Mesendoderm (in vitro differentiated cells): ENCODE data around the gene ATP1A4.

Experiments
- DNase-seq: peaks from one replicate; pipeline ENCODE4 v3.0.0; 2013
- H2AK5ac ChIP-seq: 2 replicates; pipeline ENCODE4 v1.6.1; 2013; ENCODE audit warnings: low read length, inconsistent platforms
- H2BK120ac ChIP-seq: 2 replicates; pipeline ENCODE4 v1.6.1; 2013; ENCODE audit warnings: low read depth, mild to moderate bottlenecking, low read length, moderate library complexity, mixed read lengths
- H2BK15ac ChIP-seq: replicated peaks from 2 replicates; pipeline ENCODE4 v1.6.1; 2013; ENCODE audit warnings: low read depth, mild to moderate bottlenecking, moderate library complexity
- H2BK5ac ChIP-seq: 2 replicates; pipeline ENCODE4 v1.6.1; 2013; ENCODE audit warnings: low read length, inconsistent platforms
- H3K18ac ChIP-seq: 2 replicates; pipeline ENCODE4 v1.6.1; 2013; ENCODE audit warnings: mild to moderate bottlenecking, low read length, mixed read lengths
- H3K23ac ChIP-seq: one replicate; pipeline ENCODE4 v1.6.1; 2013; ENCODE audit warnings: low read length
- H3K27ac ChIP-seq: 2 replicates; pipeline ENCODE4 v1.5.1; 2013; ENCODE audit warnings: low read depth, mild to moderate bottlenecking, inconsistent platforms, low read length, moderate library complexity
- H3K27me3 ChIP-seq: 2 replicates; pipeline ENCODE4 v1.6.1; 2013; ENCODE audit warnings: low read length, control low read depth, mild to moderate bottlenecking, inconsistent platforms; ENCODE audit not compliant: insufficient read depth, poor library complexity
- H3K36me3 ChIP-seq: 2 replicates; pipeline ENCODE4 v1.6.1; 2013; ENCODE audit warnings: low read length, inconsistent platforms; ENCODE audit not compliant: control insufficient read depth, insufficient read depth
- H3K4ac ChIP-seq: one replicate; pipeline ENCODE4 v1.6.1; 2013; ENCODE audit warnings: low read depth, mild to moderate bottlenecking, low read length, moderate library complexity
- H3K4me1 ChIP-seq: 2 replicates; pipeline ENCODE4 v1.6.1; 2013; ENCODE audit warnings: low read depth, low read length, inconsistent platforms; ENCODE audit not compliant: control insufficient read depth
- H3K4me2 ChIP-seq: 2 replicates; pipeline ENCODE4 v1.6.1; 2013; ENCODE audit warnings: low read length
- H3K4me3 ChIP-seq: 2 replicates; pipeline ENCODE4 v1.5.1; 2013; ENCODE audit warnings: mild to moderate bottlenecking, low read length
- H3K56ac ChIP-seq: one replicate; pipeline ENCODE4 v1.6.1; 2013; ENCODE audit warnings: low read length
- H3K79me1 ChIP-seq: 2 replicates; pipeline ENCODE4 v1.6.1; 2013; ENCODE audit warnings: low read length, inconsistent platforms
- H3K79me2 ChIP-seq: 2 replicates; pipeline ENCODE4 v1.6.1; 2013; ENCODE audit warnings: mild to moderate bottlenecking, low read length; ENCODE audit not compliant: control insufficient read depth, insufficient read depth
- H3K9ac ChIP-seq: 2 replicates; pipeline ENCODE4 v1.6.1; 2013; ENCODE audit warnings: low read length, inconsistent platforms
- H4K5ac ChIP-seq: one replicate; pipeline ENCODE4 v1.6.1; 2013; ENCODE audit warnings: low read length
- H4K8ac ChIP-seq: one replicate; pipeline ENCODE4 v1.6.1; 2013; ENCODE audit warnings: low read depth, mild to moderate bottlenecking, control low read depth, low read length, moderate library complexity
- WGBS: extraction: QIAGEN DNeasy Blood & Tissue Kit; methylation state at CpG from one replicate; pipeline ENCODE4 v1.1.7; 2013; ENCODE audit warnings: low lambda C conversion rate, missing lambda C conversion rate; ENCODE audit not compliant: insufficient coverage; ENCODE audit errors: extremely low coverage; 5-methylcytosine and 5-hydroxymethylcytosine counted together

The ATP1A4 gene

DNA sequence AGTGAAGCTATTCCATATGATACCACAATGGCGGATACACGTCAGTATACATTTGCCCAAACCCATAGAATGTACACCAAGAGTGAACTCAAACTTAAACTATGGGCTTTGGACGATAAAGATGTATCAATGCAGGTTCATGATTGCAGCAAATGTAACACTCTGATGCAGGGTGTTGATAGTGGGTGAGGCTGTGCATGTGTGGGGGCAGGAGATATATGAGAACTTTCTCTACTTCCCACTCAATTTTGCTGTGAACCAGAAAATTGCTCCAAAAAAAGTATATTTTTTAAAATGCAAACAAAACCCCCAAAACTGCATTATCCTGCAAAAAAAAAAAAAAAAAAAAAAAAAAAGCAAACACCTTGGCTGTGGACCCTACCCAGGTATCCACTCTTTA, 32.5 kb upstream of the ATP1A4 start:
- no peak for DNase-seq
- Histone ChIP-seq H3K56ac (no peak overlapping the region), H3K27ac (no peak overlapping the region), H3K4me1 (peaks cover 18% of the 10 kb centered on the region), H4K5ac (no peak overlapping the region), H3K4me2 (no peak overlapping the region), H3K79me2 (no peaks in the 10 kb centered on the region), H3K4me3 (no peak overlapping the region), H2BK15ac (no peak overlapping the region), H3K79me1 (no peaks in the 10 kb centered on the region), H4K8ac (no peak overlapping the region), H2AK5ac (no peak overlapping the region), H3K27me3 (no peaks in the 10 kb centered on the region), H3K9ac (no peak overlapping the region), H3K4ac (no peak overlapping the region), H2BK120ac (no peak overlapping the region), H3K23ac (no peak overlapping the region), H3K36me3 (no peaks in the 10 kb centered on the region), H3K18ac (no peak overlapping the region), H2BK5ac (no peak overlapping the region)
- no CpG with 5 or more reads among the region's 3 CpGs for WGBS

DNA sequence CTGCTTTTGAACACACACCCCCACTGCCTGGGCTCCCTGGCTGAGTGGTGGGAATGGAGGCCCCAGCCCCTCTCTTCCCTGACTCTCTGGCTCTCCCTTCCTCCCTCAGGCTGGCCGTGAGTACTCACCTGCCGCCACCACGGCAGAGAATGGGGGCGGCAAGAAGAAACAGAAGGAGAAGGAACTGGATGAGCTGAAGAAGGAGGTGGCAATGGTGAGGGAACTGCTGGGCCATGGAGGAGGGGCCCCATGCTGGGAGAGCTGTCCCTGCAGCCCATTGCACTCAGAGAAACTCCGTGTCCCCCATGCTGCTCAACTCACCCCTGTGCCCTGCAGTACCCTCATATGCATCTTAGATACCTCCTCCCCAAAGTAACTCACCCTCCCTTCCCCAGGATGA, 30.6 kb upstream of the ATP1A4 start:
- H4K8ac ChIP-seq = no peak overlapping the region
- no peak overlapping the region for H3K27ac ChIP-seq
- no peak overlapping the region for H3K4ac ChIP-seq
- no CpG with 5 or more reads among the region's 5 CpGs for WGBS
- H3K4me2 ChIP-seq = no peak overlapping the region
- no peak overlapping the region for H3K23ac ChIP-seq
- no peak overlapping the region for H2BK120ac ChIP-seq
- H3K9ac ChIP-seq = no peak overlapping the region
- H3K18ac ChIP-seq = no peak overlapping the region
- no peak overlapping the region for H2BK15ac ChIP-seq
- H3K36me3 ChIP-seq = no peaks in the 10 kb centered on the region
- peaks cover 10% of the 10 kb centered on the region for H3K4me1 ChIP-seq
- DNase-seq = no peak
- no peaks in the 10 kb centered on the region for H3K79me1 ChIP-seq
- no peak overlapping the region for H2AK5ac ChIP-seq
- no peaks in the 10 kb centered on the region for H3K79me2 ChIP-seq
- H3K27me3 ChIP-seq = no peaks in the 10 kb centered on the region
- no peak overlapping the region for H2BK5ac ChIP-seq
- H3K4me3 ChIP-seq = no peak overlapping the region
- H4K5ac ChIP-seq = no peak overlapping the region
- H3K56ac ChIP-seq = no peak overlapping the region

DNA sequence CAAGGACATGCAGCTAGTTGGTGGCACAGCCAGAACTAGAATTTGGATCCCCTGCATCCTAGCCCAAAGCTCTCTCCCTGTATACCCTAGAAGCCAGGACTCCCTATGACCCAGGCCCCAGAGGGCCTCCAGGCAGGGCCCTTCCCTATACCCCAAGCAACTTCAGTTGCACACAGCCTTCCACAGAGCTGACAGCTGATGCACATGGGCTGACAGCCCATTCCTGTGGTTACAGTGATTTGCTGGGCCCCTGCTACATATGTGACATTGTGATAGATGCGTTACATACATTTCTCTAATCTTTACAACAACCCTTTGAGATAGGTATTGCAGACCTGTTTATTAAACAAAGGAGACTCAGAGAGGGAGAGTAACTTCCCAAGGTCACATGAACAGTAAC, 30.0 kb upstream of the ATP1A4 start:
- Histone ChIP-seq H3K27me3 (no peaks in the 10 kb centered on the region), H3K79me2 (no peaks in the 10 kb centered on the region), H2BK5ac (no peak overlapping the region), H3K4me1 (peaks cover 10% of the 10 kb centered on the region), H3K36me3 (no peaks in the 10 kb centered on the region), H4K8ac (no peak overlapping the region), H3K4me3 (no peak overlapping the region), H3K18ac (no peak overlapping the region), H3K27ac (no peak overlapping the region), H3K9ac (no peak overlapping the region), H3K56ac (no peak overlapping the region), H2BK15ac (no peak overlapping the region), H4K5ac (no peak overlapping the region), H3K79me1 (no peaks in the 10 kb centered on the region), H3K23ac (no peak overlapping the region), H2BK120ac (no peak overlapping the region), H3K4me2 (no peak overlapping the region), H3K4ac (no peak overlapping the region), H2AK5ac (no peak overlapping the region)
- DNase-seq = no peak
- WGBS = no CpG with 5 or more reads among the region's 1 CpG

DNA sequence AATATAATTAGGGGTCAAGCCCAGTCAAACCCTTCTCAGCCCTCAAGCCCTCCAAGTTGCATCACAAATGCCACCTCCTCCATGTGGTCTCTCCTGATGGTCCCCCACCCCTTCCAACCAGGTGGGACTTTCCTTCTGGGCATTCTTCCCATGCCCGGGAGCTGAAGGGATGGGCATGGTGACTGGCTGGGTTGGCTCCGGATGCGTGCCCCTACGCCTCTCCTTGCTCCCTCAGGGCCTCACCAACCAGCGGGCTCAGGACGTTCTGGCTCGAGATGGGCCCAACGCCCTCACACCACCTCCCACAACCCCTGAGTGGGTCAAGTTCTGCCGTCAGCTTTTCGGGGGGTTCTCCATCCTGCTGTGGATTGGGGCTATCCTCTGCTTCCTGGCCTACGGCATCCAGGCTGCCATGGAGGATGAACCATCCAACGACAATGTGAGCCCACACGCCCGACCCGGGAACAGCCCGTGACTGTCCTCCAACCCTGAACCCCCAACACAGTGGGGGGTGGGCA, 28.4 kb upstream of the ATP1A4 start:
- H3K56ac ChIP-seq = no peak overlapping the region
- H2BK15ac ChIP-seq = no peak overlapping the region
- no peak overlapping the region for H3K23ac ChIP-seq
- H3K4me2 ChIP-seq = no peak overlapping the region
- no peak overlapping the region for H4K5ac ChIP-seq
- H3K4me1 ChIP-seq = peaks cover 4% of the 10 kb centered on the region
- no peak overlapping the region for H4K8ac ChIP-seq
- no peak overlapping the region for H3K9ac ChIP-seq
- no peak overlapping the region for H2BK5ac ChIP-seq
- no CpG with 5 or more reads among the region's 16 CpGs for WGBS
- H2BK120ac ChIP-seq = no peak overlapping the region
- H3K36me3 ChIP-seq = no peaks in the 10 kb centered on the region
- H3K27me3 ChIP-seq = no peaks in the 10 kb centered on the region
- H2AK5ac ChIP-seq = no peak overlapping the region
- no peaks in the 10 kb centered on the region for H3K79me1 ChIP-seq
- no peak for DNase-seq
- H3K18ac ChIP-seq = no peak overlapping the region
- H3K4ac ChIP-seq = no peak overlapping the region
- H3K79me2 ChIP-seq = no peaks in the 10 kb centered on the region
- no peak overlapping the region for H3K27ac ChIP-seq
- no peak overlapping the region for H3K4me3 ChIP-seq

DNA sequence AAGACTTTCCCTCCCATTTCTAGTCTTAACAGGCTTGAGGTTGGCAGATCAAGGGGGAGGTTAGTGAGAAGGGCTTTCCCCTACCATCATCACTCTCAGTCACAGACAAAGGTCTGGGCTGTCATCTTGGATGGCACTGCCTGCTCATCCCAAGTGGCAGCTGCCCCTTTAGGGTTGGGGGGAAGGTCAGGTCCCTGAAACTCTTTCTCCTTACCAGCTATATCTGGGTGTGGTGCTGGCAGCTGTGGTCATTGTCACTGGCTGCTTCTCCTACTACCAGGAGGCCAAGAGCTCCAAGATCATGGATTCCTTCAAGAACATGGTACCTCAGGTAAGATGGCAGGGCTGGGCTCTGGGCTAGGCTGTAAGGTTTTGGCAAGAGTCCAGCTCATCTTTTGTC, 27.7 kb upstream of the ATP1A4 start:
- Histone ChIP-seq H3K79me2 (no peaks in the 10 kb centered on the region), H3K9ac (no peak overlapping the region), H2BK120ac (no peak overlapping the region), H3K27ac (no peak overlapping the region), H3K4ac (no peak overlapping the region), H3K36me3 (no peaks in the 10 kb centered on the region), H2BK15ac (no peak overlapping the region), H3K79me1 (no peaks in the 10 kb centered on the region), H3K4me2 (no peak overlapping the region), H3K4me1 (no peaks in the 10 kb centered on the region), H3K23ac (no peak overlapping the region), H4K5ac (no peak overlapping the region), H3K4me3 (no peak overlapping the region), H3K56ac (no peak overlapping the region), H2BK5ac (no peak overlapping the region), H4K8ac (no peak overlapping the region), H2AK5ac (no peak overlapping the region), H3K18ac (no peak overlapping the region), H3K27me3 (no peaks in the 10 kb centered on the region)
- DNase-seq = no peak

DNA sequence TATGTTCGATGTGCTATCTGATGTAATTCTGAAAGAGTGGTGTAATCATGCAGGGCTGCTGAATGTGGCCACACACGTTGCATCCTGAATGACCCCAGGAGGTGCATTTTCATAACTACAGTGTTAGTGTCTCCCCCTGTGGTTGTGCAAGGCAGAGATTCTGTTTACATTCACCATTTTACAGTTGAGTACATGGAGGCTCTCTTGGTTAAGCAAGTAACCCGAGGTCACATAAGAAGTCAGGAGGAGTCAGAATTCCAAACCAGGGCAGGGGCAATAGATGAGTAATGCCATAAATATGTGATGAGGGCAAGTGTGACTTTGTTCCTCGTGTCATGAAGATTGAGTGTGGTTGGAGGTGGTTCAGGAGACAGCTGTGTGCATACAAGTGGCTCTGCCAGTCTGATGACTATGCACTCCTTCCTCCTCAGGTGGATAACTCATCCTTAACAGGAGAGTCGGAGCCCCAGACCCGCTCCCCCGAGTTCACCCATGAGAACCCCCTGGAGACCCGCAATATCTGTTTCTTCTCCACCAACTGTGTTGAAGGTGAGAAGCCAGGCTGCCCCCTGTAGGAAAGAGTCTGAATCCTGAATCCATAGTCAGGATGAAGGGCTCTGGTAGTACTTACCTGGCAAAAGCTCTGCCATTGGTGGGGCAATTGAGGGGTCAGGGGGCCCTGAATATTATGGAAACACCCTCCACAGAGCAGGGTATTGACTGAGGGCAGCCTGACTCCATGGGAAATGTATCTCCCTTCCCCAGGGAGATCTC, 26.5 kb upstream of the ATP1A4 start:
- H3K23ac ChIP-seq = no peak overlapping the region
- no peak overlapping the region for H3K4me2 ChIP-seq
- no peak overlapping the region for H2AK5ac ChIP-seq
- no peak overlapping the region for H2BK5ac ChIP-seq
- no peaks in the 10 kb centered on the region for H3K79me1 ChIP-seq
- H3K27me3 ChIP-seq = no peaks in the 10 kb centered on the region
- no peak overlapping the region for H3K4me3 ChIP-seq
- no peak overlapping the region for H3K56ac ChIP-seq
- H3K4ac ChIP-seq = no peak overlapping the region
- peak; percentile 94 for DNase-seq
- no CpG with 5 or more reads among the region's 8 CpGs for WGBS
- H3K18ac ChIP-seq = no peak overlapping the region
- no peak overlapping the region for H4K8ac ChIP-seq
- H3K36me3 ChIP-seq = no peaks in the 10 kb centered on the region
- H3K79me2 ChIP-seq = no peaks in the 10 kb centered on the region
- no peak overlapping the region for H2BK15ac ChIP-seq
- no peak overlapping the region for H4K5ac ChIP-seq
- H2BK120ac ChIP-seq = no peak overlapping the region
- no peaks in the 10 kb centered on the region for H3K4me1 ChIP-seq
- no peak overlapping the region for H3K27ac ChIP-seq
- H3K9ac ChIP-seq = no peak overlapping the region
